Mesendoderm (in vitro differentiated cells): ENCODE data around the gene ABCB9.

Experiments
- DNase-seq: peaks from one replicate; pipeline ENCODE4 v3.0.0; 2013
- H2AK5ac ChIP-seq: 2 replicates; pipeline ENCODE4 v1.6.1; 2013; ENCODE audit warnings: low read length, inconsistent platforms
- H2BK120ac ChIP-seq: 2 replicates; pipeline ENCODE4 v1.6.1; 2013; ENCODE audit warnings: low read depth, mild to moderate bottlenecking, low read length, moderate library complexity, mixed read lengths
- H2BK15ac ChIP-seq: replicated peaks from 2 replicates; pipeline ENCODE4 v1.6.1; 2013; ENCODE audit warnings: low read depth, mild to moderate bottlenecking, moderate library complexity
- H2BK5ac ChIP-seq: 2 replicates; pipeline ENCODE4 v1.6.1; 2013; ENCODE audit warnings: low read length, inconsistent platforms
- H3K18ac ChIP-seq: 2 replicates; pipeline ENCODE4 v1.6.1; 2013; ENCODE audit warnings: mild to moderate bottlenecking, low read length, mixed read lengths
- H3K23ac ChIP-seq: one replicate; pipeline ENCODE4 v1.6.1; 2013; ENCODE audit warnings: low read length
- H3K27ac ChIP-seq: 2 replicates; pipeline ENCODE4 v1.5.1; 2013; ENCODE audit warnings: low read depth, mild to moderate bottlenecking, inconsistent platforms, low read length, moderate library complexity
- H3K27me3 ChIP-seq: 2 replicates; pipeline ENCODE4 v1.6.1; 2013; ENCODE audit warnings: low read length, control low read depth, mild to moderate bottlenecking, inconsistent platforms; ENCODE audit not compliant: insufficient read depth, poor library complexity
- H3K36me3 ChIP-seq: 2 replicates; pipeline ENCODE4 v1.6.1; 2013; ENCODE audit warnings: low read length, inconsistent platforms; ENCODE audit not compliant: control insufficient read depth, insufficient read depth
- H3K4ac ChIP-seq: one replicate; pipeline ENCODE4 v1.6.1; 2013; ENCODE audit warnings: low read depth, mild to moderate bottlenecking, low read length, moderate library complexity
- H3K4me1 ChIP-seq: 2 replicates; pipeline ENCODE4 v1.6.1; 2013; ENCODE audit warnings: low read depth, low read length, inconsistent platforms; ENCODE audit not compliant: control insufficient read depth
- H3K4me2 ChIP-seq: 2 replicates; pipeline ENCODE4 v1.6.1; 2013; ENCODE audit warnings: low read length
- H3K4me3 ChIP-seq: 2 replicates; pipeline ENCODE4 v1.5.1; 2013; ENCODE audit warnings: mild to moderate bottlenecking, low read length
- H3K56ac ChIP-seq: one replicate; pipeline ENCODE4 v1.6.1; 2013; ENCODE audit warnings: low read length
- H3K79me1 ChIP-seq: 2 replicates; pipeline ENCODE4 v1.6.1; 2013; ENCODE audit warnings: low read length, inconsistent platforms
- H3K79me2 ChIP-seq: 2 replicates; pipeline ENCODE4 v1.6.1; 2013; ENCODE audit warnings: mild to moderate bottlenecking, low read length; ENCODE audit not compliant: control insufficient read depth, insufficient read depth
- H3K9ac ChIP-seq: 2 replicates; pipeline ENCODE4 v1.6.1; 2013; ENCODE audit warnings: low read length, inconsistent platforms
- H4K5ac ChIP-seq: one replicate; pipeline ENCODE4 v1.6.1; 2013; ENCODE audit warnings: low read length
- H4K8ac ChIP-seq: one replicate; pipeline ENCODE4 v1.6.1; 2013; ENCODE audit warnings: low read depth, mild to moderate bottlenecking, control low read depth, low read length, moderate library complexity
- WGBS: extraction: QIAGEN DNeasy Blood & Tissue Kit; methylation state at CpG from one replicate; pipeline ENCODE4 v1.1.7; 2013; ENCODE audit warnings: low lambda C conversion rate, missing lambda C conversion rate; ENCODE audit not compliant: insufficient coverage; ENCODE audit errors: extremely low coverage; 5-methylcytosine and 5-hydroxymethylcytosine counted together

Gene ABCB9

GRCh38 chr12:123010110-123010509, 43.8 kb upstream of the ABCB9 start:
- Histone ChIP-seq H2BK120ac (no peak overlapping the region), H3K4me1 (no peaks in the 10 kb centered on the region), H3K4me3 (no peak overlapping the region), H3K56ac (no peak overlapping the region), H3K36me3 (no peaks in the 10 kb centered on the region), H3K27ac (no peak overlapping the region), H3K79me1 (no peaks in the 10 kb centered on the region), H3K79me2 (no peaks in the 10 kb centered on the region), H4K5ac (no peak overlapping the region), H4K8ac (no peak overlapping the region), H2BK5ac (no peak overlapping the region), H3K18ac (no peak overlapping the region), H3K4ac (no peak overlapping the region), H3K27me3 (no peaks in the 10 kb centered on the region), H2BK15ac (no peak overlapping the region), H3K23ac (no peak overlapping the region), H3K4me2 (no peak overlapping the region), H3K9ac (no peak overlapping the region), H2AK5ac (no peak overlapping the region)
- no CpG with 5 or more reads among the region's 1 CpG for WGBS
- no peak for DNase-seq

- Histone ChIP-seq H3K18ac (no peak overlapping the region), H3K4me3 (no peak overlapping the region), H3K23ac (no peak overlapping the region), H2AK5ac (no peak overlapping the region), H4K8ac (no peak overlapping the region), H2BK120ac (no peak overlapping the region), H3K79me1 (no peaks in the 10 kb centered on the region), H3K4me2 (no peak overlapping the region), H3K4me1 (no peaks in the 10 kb centered on the region), H3K79me2 (no peaks in the 10 kb centered on the region), H3K27ac (no peak overlapping the region), H4K5ac (no peak overlapping the region), H3K56ac (no peak overlapping the region), H3K27me3 (no peaks in the 10 kb centered on the region), H2BK15ac (no peak overlapping the region), H3K9ac (no peak overlapping the region), H3K4ac (no peak overlapping the region), H3K36me3 (no peaks in the 10 kb centered on the region), H2BK5ac (no peak overlapping the region)
- WGBS = no CpG with 5 or more reads among the region's 12 CpGs
- no peak for DNase-seq
These were observed 40.7 kb upstream of the ABCB9 start for GRCh38 chr12:123006977-123007376.

- no peak overlapping the region for H3K4ac ChIP-seq
- H3K27me3 ChIP-seq = no peaks in the 10 kb centered on the region
- no peak overlapping the region for H4K5ac ChIP-seq
- WGBS = no CpG with 5 or more reads among the region's 22 CpGs
- no peak overlapping the region for H2BK15ac ChIP-seq
- no peaks in the 10 kb centered on the region for H3K36me3 ChIP-seq
- H2BK120ac ChIP-seq = no peak overlapping the region
- H2BK5ac ChIP-seq = no peak overlapping the region
- DNase-seq = no peak
- H3K4me2 ChIP-seq = no peak overlapping the region
- no peak overlapping the region for H4K8ac ChIP-seq
- H2AK5ac ChIP-seq = no peak overlapping the region
- no peak overlapping the region for H3K18ac ChIP-seq
- no peak overlapping the region for H3K9ac ChIP-seq
- H3K27ac ChIP-seq = no peak overlapping the region
- no peaks in the 10 kb centered on the region for H3K4me1 ChIP-seq
- no peaks in the 10 kb centered on the region for H3K79me1 ChIP-seq
- no peaks in the 10 kb centered on the region for H3K79me2 ChIP-seq
- H3K56ac ChIP-seq = no peak overlapping the region
- no peak overlapping the region for H3K23ac ChIP-seq
- H3K4me3 ChIP-seq = no peak overlapping the region
These were observed 38.9 kb upstream of the ABCB9 start for GRCh38 chr12:123005081-123005626.

GRCh38 chr12:123004287-123004686, 38.0 kb upstream of the ABCB9 start:
- Histone ChIP-seq H3K4me3 (no peak overlapping the region), H4K5ac (no peak overlapping the region), H3K4me2 (no peak overlapping the region), H3K18ac (no peak overlapping the region), H3K4ac (no peak overlapping the region), H3K23ac (no peak overlapping the region), H3K36me3 (no peaks in the 10 kb centered on the region), H2BK120ac (no peak overlapping the region), H2BK5ac (no peak overlapping the region), H3K56ac (no peak overlapping the region), H2BK15ac (no peak overlapping the region), H3K27ac (no peak overlapping the region), H2AK5ac (no peak overlapping the region), H3K79me1 (no peaks in the 10 kb centered on the region), H3K27me3 (no peaks in the 10 kb centered on the region), H4K8ac (no peak overlapping the region), H3K79me2 (no peaks in the 10 kb centered on the region), H3K9ac (no peak overlapping the region), H3K4me1 (no peaks in the 10 kb centered on the region)
- WGBS = no CpG with 5 or more reads among the region's 14 CpGs
- DNase-seq = no peak

GRCh38 chr12:123003257-123003656, 37.0 kb upstream of the ABCB9 start:
- no peak overlapping the region for H3K4me3 ChIP-seq
- H3K79me1 ChIP-seq = no peaks in the 10 kb centered on the region
- no peak for DNase-seq
- no peaks in the 10 kb centered on the region for H3K36me3 ChIP-seq
- H3K23ac ChIP-seq = no peak overlapping the region
- no peak overlapping the region for H4K5ac ChIP-seq
- H3K4me1 ChIP-seq = no peaks in the 10 kb centered on the region
- no CpG with 5 or more reads among the region's 6 CpGs for WGBS
- H3K27ac ChIP-seq = no peak overlapping the region
- H4K8ac ChIP-seq = no peak overlapping the region
- H3K4me2 ChIP-seq = no peak overlapping the region
- H3K4ac ChIP-seq = no peak overlapping the region
- no peak overlapping the region for H3K56ac ChIP-seq
- no peak overlapping the region for H3K9ac ChIP-seq
- H2BK5ac ChIP-seq = no peak overlapping the region
- H2AK5ac ChIP-seq = no peak overlapping the region
- H3K27me3 ChIP-seq = no peaks in the 10 kb centered on the region
- H3K18ac ChIP-seq = no peak overlapping the region
- H2BK120ac ChIP-seq = no peak overlapping the region
- no peaks in the 10 kb centered on the region for H3K79me2 ChIP-seq
- no peak overlapping the region for H2BK15ac ChIP-seq

GRCh38 chr12:123001464-123001863, 35.2 kb upstream of the ABCB9 start:
- WGBS = no CpG with 5 or more reads among the region's 3 CpGs
- no peaks in the 10 kb centered on the region for H3K79me2 ChIP-seq

More at GRCh38 chr12:123001464-123001863, 35.2 kb upstream of the ABCB9 start:
- Histone ChIP-seq H3K23ac (no peak overlapping the region), H3K79me1 (no peaks in the 10 kb centered on the region), H2AK5ac (no peak overlapping the region), H2BK5ac (no peak overlapping the region), H3K36me3 (no peaks in the 10 kb centered on the region), H3K56ac (no peak overlapping the region), H3K4ac (no peak overlapping the region), H4K5ac (no peak overlapping the region), H3K27ac (no peak overlapping the region), H3K4me1 (no peaks in the 10 kb centered on the region), H3K4me3 (no peak overlapping the region), H4K8ac (no peak overlapping the region), H3K18ac (no peak overlapping the region), H2BK15ac (no peak overlapping the region), H2BK120ac (no peak overlapping the region), H3K4me2 (no peak overlapping the region), H3K9ac (no peak overlapping the region), H3K27me3 (no peaks in the 10 kb centered on the region)
- no peak for DNase-seq
